T-helper 17 cell (primary cell): Measurements from ENCODE around the gene ARID1B. TPM values are rescaled to one million over a fixed set of nuclear protein-coding genes. Genes with fewer than 3 reads are reported as not detected.

Experiments
- ATAC-seq: fragments of 150-1000 bp; cut with Tn5 transposase; 2 replicates; pipeline ENCODE4 v1.10.0; 2021; ENCODE audit warnings: mild to moderate bottlenecking, moderate library complexity
- DNase-seq, 3 donors: peaks; one replicate each; pipeline versions ENCODE4 v3.0.0 to v3.0.0-alpha.2; 2020 to 2021
- H3K9me3 ChIP-seq: one replicate; pipeline ENCODE4 v1.7.0; 2013; ENCODE audit warnings: low read length, mild to moderate bottlenecking; ENCODE audit not compliant: control insufficient read depth, poor library complexity, severe bottlenecking
- H3K27ac Mint-ChIP-seq: one replicate; pipeline ENCODE4 v1.8.0; 2022; ENCODE audit warnings: mild to moderate bottlenecking, moderate library complexity, mixed read lengths
- H3K27me3 Mint-ChIP-seq: one replicate; pipeline ENCODE4 v1.8.0; 2022; ENCODE audit warnings: mixed read lengths
- H3K36me3 Mint-ChIP-seq: one replicate; pipeline ENCODE4 v1.8.0; 2022; ENCODE audit warnings: low read depth, mixed read lengths
- H3K4me1 Mint-ChIP-seq: one replicate; pipeline ENCODE4 v1.8.0; 2022; ENCODE audit warnings: mild to moderate bottlenecking, mixed read lengths
- H3K4me3 Mint-ChIP-seq: one replicate; pipeline ENCODE4 v1.8.0; 2022; ENCODE audit warnings: mild to moderate bottlenecking, moderate library complexity, mixed read lengths
- total RNA-seq, 4 donors: library from RNA in 2 of 4; stranded (reverse) in 2 of 4; gene quantifications; one replicate each; pipeline ENCODE4 v1.2.3 and lab custom pipeline; 2022 to 2026

The ARID1B gene
- total RNA-seq, 2 donors from 2014 or later, result 149 to 158 TPM

GRCh38 chr6:157152556-157152955 lies 375.4 kb downstream of the ARID1B start:
- Mint-ChIP-seq H3K4me3 (no peak overlapping the region), H3K27me3 (no peaks in the 10 kb centered on the region), H3K27ac (no peak overlapping the region), H3K36me3 (peaks cover 11% of the 10 kb centered on the region), H3K4me1 (peaks cover 20% of the 10 kb centered on the region)
- ATAC-seq, result no peak
- H3K9me3 ChIP-seq, result no peaks in the 10 kb centered on the region
- DNase-seq, result no peak

- Mint-ChIP-seq H3K4me1 (peaks cover 29% of the 10 kb centered on the region), H3K27me3 (no peaks in the 10 kb centered on the region), H3K36me3 (peaks cover 15% of the 10 kb centered on the region), H3K27ac (no peak overlapping the region), H3K4me3 (no peak overlapping the region)
- no peaks in the 10 kb centered on the region for H3K9me3 ChIP-seq
- DNase-seq (no peak), ATAC-seq (no peak)
These were observed 378.6 kb downstream of the ARID1B start for GRCh38 chr6:157155804-157156203.

GRCh38 chr6:157157258-157157657 lies 380.1 kb downstream of the ARID1B start:
- Mint-ChIP-seq H3K4me1 (peaks cover 25% of the 10 kb centered on the region), H3K4me3 (no peak overlapping the region), H3K27me3 (no peaks in the 10 kb centered on the region), H3K36me3 (peaks cover 16% of the 10 kb centered on the region), H3K27ac (no peak overlapping the region)
- no peak for ATAC-seq
- DNase-seq, result no peak
- H3K9me3 ChIP-seq, result no peaks in the 10 kb centered on the region

- no peaks in the 10 kb centered on the region for H3K9me3 ChIP-seq
- H3K27ac Mint-ChIP-seq, result no peak overlapping the region
- DNase-seq, result no peak
- H3K27me3 Mint-ChIP-seq, result no peaks in the 10 kb centered on the region
- peaks cover 23% of the 10 kb centered on the region for H3K4me1 Mint-ChIP-seq
- ATAC-seq, result no peak
- no peak overlapping the region for H3K4me3 Mint-ChIP-seq
- peaks cover 16% of the 10 kb centered on the region for H3K36me3 Mint-ChIP-seq
These were observed 381.3 kb downstream of the ARID1B start for GRCh38 chr6:157158456-157158855.

- no peak for ATAC-seq
- no peaks in the 10 kb centered on the region for H3K9me3 ChIP-seq
- peaks cover 24% of the 10 kb centered on the region for H3K4me1 Mint-ChIP-seq
- DNase-seq, result no peak
- peaks cover 16% of the 10 kb centered on the region for H3K36me3 Mint-ChIP-seq
- H3K4me3 Mint-ChIP-seq, result no peak overlapping the region
- H3K27ac Mint-ChIP-seq, result peak overlapping the region; percentile 29
- no peaks in the 10 kb centered on the region for H3K27me3 Mint-ChIP-seq
These were observed 381.7 kb downstream of the ARID1B start for GRCh38 chr6:157158897-157159296.

- H3K27ac Mint-ChIP-seq, result peak overlapping the region; percentile 29
- H3K9me3 ChIP-seq, result no peaks in the 10 kb centered on the region
- peaks cover 14% of the 10 kb centered on the region for H3K36me3 Mint-ChIP-seq
- H3K4me1 Mint-ChIP-seq, result peaks cover 23% of the 10 kb centered on the region
- H3K27me3 Mint-ChIP-seq, result no peaks in the 10 kb centered on the region
- ATAC-seq, result no peak
- no peak for DNase-seq
- no peak overlapping the region for H3K4me3 Mint-ChIP-seq
These were observed 382.2 kb downstream of the ARID1B start for GRCh38 chr6:157159348-157159747.

- H3K36me3 Mint-ChIP-seq, result peaks cover 8% of the 10 kb centered on the region
These were observed 384.7 kb downstream of the ARID1B start for GRCh38 chr6:157161912-157162311.

GRCh38 chr6:157162766-157163433 lies 385.7 kb downstream of the ARID1B start:
- ATAC-seq (no peak), DNase-seq (no peak)
- H3K9me3 ChIP-seq, result no peaks in the 10 kb centered on the region
- no peak overlapping the region for H3K4me3 Mint-ChIP-seq
- peaks cover 15% of the 10 kb centered on the region for H3K4me1 Mint-ChIP-seq
- H3K36me3 Mint-ChIP-seq, result peaks cover 5% of the 10 kb centered on the region
- H3K27me3 Mint-ChIP-seq, result no peaks in the 10 kb centered on the region
- H3K27ac Mint-ChIP-seq, result no peak overlapping the region

More at GRCh38 chr6:157161912-157162311, 384.7 kb downstream of the ARID1B start:
- Mint-ChIP-seq H3K27me3 (no peaks in the 10 kb centered on the region), H3K4me1 (peaks cover 21% of the 10 kb centered on the region), H3K4me3 (no peak overlapping the region), H3K27ac (no peak overlapping the region)
- H3K9me3 ChIP-seq, result no peaks in the 10 kb centered on the region
- no peak for DNase-seq
- no peak for ATAC-seq

- DNase-seq (no peak), ATAC-seq (no peak)
- H3K9me3 ChIP-seq, result no peaks in the 10 kb centered on the region
- Mint-ChIP-seq H3K4me1 (peaks cover 18% of the 10 kb centered on the region), H3K36me3 (peaks cover 5% of the 10 kb centered on the region), H3K27ac (no peak overlapping the region), H3K4me3 (no peak overlapping the region), H3K27me3 (no peaks in the 10 kb centered on the region)
These were observed 386.4 kb downstream of the ARID1B start for GRCh38 chr6:157163434-157164159.

- no peak for DNase-seq
- H3K9me3 ChIP-seq, result no peaks in the 10 kb centered on the region
- Mint-ChIP-seq H3K36me3 (peaks cover 5% of the 10 kb centered on the region), H3K4me1 (peaks cover 16% of the 10 kb centered on the region), H3K27me3 (no peaks in the 10 kb centered on the region), H3K4me3 (no peak overlapping the region), H3K27ac (no peak overlapping the region)
- no peak for ATAC-seq
These were observed 387.8 kb downstream of the ARID1B start for GRCh38 chr6:157164972-157165371.

- ATAC-seq, result no peak
- Mint-ChIP-seq H3K4me3 (no peak overlapping the region), H3K27ac (no peak overlapping the region), H3K27me3 (no peaks in the 10 kb centered on the region), H3K36me3 (no peaks in the 10 kb centered on the region), H3K4me1 (peaks cover 10% of the 10 kb centered on the region)
- H3K9me3 ChIP-seq, result no peaks in the 10 kb centered on the region
- no peak for DNase-seq
These were observed 389.6 kb downstream of the ARID1B start for GRCh38 chr6:157166784-157167183.

- no peaks in the 10 kb centered on the region for H3K9me3 ChIP-seq
- Mint-ChIP-seq H3K27me3 (no peaks in the 10 kb centered on the region), H3K4me1 (peaks cover 11% of the 10 kb centered on the region), H3K4me3 (no peak overlapping the region), H3K36me3 (peaks cover under 1% of the 10 kb centered on the region), H3K27ac (peak overlapping the region; percentile 45)
- DNase-seq (no peak), ATAC-seq (no peak)
These were observed 390.7 kb downstream of the ARID1B start for GRCh38 chr6:157167837-157168236.

- no peaks in the 10 kb centered on the region for H3K9me3 ChIP-seq
- no peak for DNase-seq
- no peak for ATAC-seq
- Mint-ChIP-seq H3K4me1 (peaks cover 12% of the 10 kb centered on the region), H3K27me3 (no peaks in the 10 kb centered on the region), H3K36me3 (peaks cover 2% of the 10 kb centered on the region), H3K4me3 (no peak overlapping the region), H3K27ac (peak overlapping the region; percentile 45)
These were observed 391.3 kb downstream of the ARID1B start for GRCh38 chr6:157168471-157168870.

- no peak for ATAC-seq
- Mint-ChIP-seq H3K27ac (no peak overlapping the region), H3K36me3 (peaks cover 2% of the 10 kb centered on the region)
These were observed 392.0 kb downstream of the ARID1B start for GRCh38 chr6:157169226-157169625.

More at GRCh38 chr6:157169226-157169625, 392.0 kb downstream of the ARID1B start:
- no peaks in the 10 kb centered on the region for H3K27me3 Mint-ChIP-seq
- no peak for DNase-seq
- H3K9me3 ChIP-seq, result no peaks in the 10 kb centered on the region
- peaks cover 11% of the 10 kb centered on the region for H3K4me1 Mint-ChIP-seq
- no peak overlapping the region for H3K4me3 Mint-ChIP-seq
